ENCODE data around the gene CD40LG. TPM values are rescaled to one million over a fixed set of nuclear protein-coding genes. Genes with fewer than 3 reads are reported as not detected.

The CD40LG gene
- total RNA-seq = not detected

- no peak for DNase-seq
Observed at GRCh38 chrX:136647677-136648360, at the start of gene CD40LG. Gene CD40LG, plus strand, starts transcription at chrX:136648158. Its CDS starts 91 bp downstream, at chrX:136648249.

GRCh38 chrX:136598631-136599030, 49.3 kb upstream of the CD40LG start:
- DNase-seq = no peak

- DNase-seq = no peak
Observed at GRCh38 chrX:136600059-136600458, 47.9 kb upstream of the CD40LG start.

GRCh38 chrX:136607236-136607635, 40.7 kb upstream of the CD40LG start:
- no peak for DNase-seq

- no peak for DNase-seq
Observed at GRCh38 chrX:136608295-136608933, 39.5 kb upstream of the CD40LG start.

GRCh38 chrX:136616987-136617685, 30.8 kb upstream of the CD40LG start:
- no peak for DNase-seq

GRCh38 chrX:136619899-136620505, 28.0 kb upstream of the CD40LG start:
- DNase-seq = no peak

- DNase-seq = no peak
Observed at GRCh38 chrX:136620780-136621179, 27.2 kb upstream of the CD40LG start.

- no peak for DNase-seq
Observed at GRCh38 chrX:136622568-136622967, 25.4 kb upstream of the CD40LG start.

GRCh38 chrX:136623396-136623795, 24.6 kb upstream of the CD40LG start:
- DNase-seq = no peak

- no peak for DNase-seq
Observed at GRCh38 chrX:136625246-136625645, 22.7 kb upstream of the CD40LG start.

GRCh38 chrX:136626237-136626636, 21.7 kb upstream of the CD40LG start:
- no peak for DNase-seq

GRCh38 chrX:136626891-136627290, 21.1 kb upstream of the CD40LG start:
- DNase-seq = no peak

- DNase-seq = no peak
Observed at GRCh38 chrX:136627409-136627808, 20.5 kb upstream of the CD40LG start.

- no peak for DNase-seq
Observed at GRCh38 chrX:136629084-136629750, 18.7 kb upstream of the CD40LG start.

GRCh38 chrX:136630881-136631280, 17.1 kb upstream of the CD40LG start:
- no peak for DNase-seq

GRCh38 chrX:136635235-136635634, 12.7 kb upstream of the CD40LG start:
- DNase-seq = no peak

GRCh38 chrX:136636121-136636520, 11.8 kb upstream of the CD40LG start:
- no peak for DNase-seq

GRCh38 chrX:136639506-136640176, 8.3 kb upstream of the CD40LG start:
- no peak for DNase-seq

GRCh38 chrX:136643243-136643642, 4.7 kb upstream of the CD40LG start:
- no peak for DNase-seq

GRCh38 chrX:136646602-136647239, 1.2 kb upstream of the CD40LG start:
- no peak for DNase-seq

Data from occipital lobe (tissue), 2 donors.